ENCODE data around the gene MCRIP2. TPM values are rescaled to one million over a fixed set of nuclear protein-coding genes. Genes with fewer than 3 reads are reported as not detected.
A peak's percentile ranks its signal among the peaks of the same experiment; 100 is the strongest.

The MCRIP2 gene
- total RNA-seq, 1 donor from 2014 or later = 16.6 TPM

- H3K4me1 Mint-ChIP-seq (ENCODE audit: low read depth, unreplicated experiment) = peaks cover 32% of the 10 kb centered on the region
- no peaks in the 10 kb centered on the region for H3K36me3 Mint-ChIP-seq (ENCODE audit: unreplicated experiment)
- TF ChIP-seq CTCF (IDR thresholded peaks at IDR 0.05; ENCODE audit: partially characterized antibody, unreplicated experiment) = no peak
- no peak overlapping the region for H3K4me3 Mint-ChIP-seq (ENCODE audit: unreplicated experiment)
- H3K27ac Mint-ChIP-seq (ENCODE audit: unreplicated experiment) = peak overlapping the region; percentile 17
- H3K9me3 Mint-ChIP-seq (ENCODE audit: unreplicated experiment) = peaks cover 18% of the 10 kb centered on the region
- DNase-seq = no peak
- H3K27me3 Mint-ChIP-seq (ENCODE audit: unreplicated experiment) = peaks cover 21% of the 10 kb centered on the region
Observed at GRCh38 chr16:625977-626765, 15.5 kb upstream of the MCRIP2 start.

- DNase-seq = no peak
- H3K27ac Mint-ChIP-seq (ENCODE audit: unreplicated experiment) = peak overlapping the region; percentile 17
- peaks cover 20% of the 10 kb centered on the region for H3K27me3 Mint-ChIP-seq (ENCODE audit: unreplicated experiment)
- H3K4me1 Mint-ChIP-seq (ENCODE audit: low read depth, unreplicated experiment) = peaks cover 26% of the 10 kb centered on the region
- H3K9me3 Mint-ChIP-seq (ENCODE audit: unreplicated experiment) = peaks cover 16% of the 10 kb centered on the region
- TF ChIP-seq CTCF (IDR thresholded peaks at IDR 0.05; ENCODE audit: partially characterized antibody, unreplicated experiment) = no peak
- no peaks in the 10 kb centered on the region for H3K36me3 Mint-ChIP-seq (ENCODE audit: unreplicated experiment)
- H3K4me3 Mint-ChIP-seq (ENCODE audit: unreplicated experiment) = no peak overlapping the region
Observed at GRCh38 chr16:626787-627453, 14.7 kb upstream of the MCRIP2 start.

- Mint-ChIP-seq H3K4me1 (ENCODE audit: low read depth, unreplicated experiment) (peaks cover 24% of the 10 kb centered on the region), H3K36me3 (ENCODE audit: unreplicated experiment) (no peaks in the 10 kb centered on the region), H3K4me3 (ENCODE audit: unreplicated experiment) (peak overlapping the region; percentile 38), H3K27me3 (ENCODE audit: unreplicated experiment) (peaks cover 20% of the 10 kb centered on the region), H3K27ac (ENCODE audit: unreplicated experiment) (peak overlapping the region; percentile 29), H3K9me3 (ENCODE audit: unreplicated experiment) (peaks cover 14% of the 10 kb centered on the region)
- DNase-seq = peak; percentile 30
- no peak for TF ChIP-seq CTCF (IDR thresholded peaks at IDR 0.05; ENCODE audit: partially characterized antibody, unreplicated experiment)
Observed at GRCh38 chr16:627454-628239, 14.0 kb upstream of the MCRIP2 start.

GRCh38 chr16:628321-629061 is 13.1 kb upstream of the MCRIP2 start:
- no peaks in the 10 kb centered on the region for H3K36me3 Mint-ChIP-seq (ENCODE audit: unreplicated experiment)
- peaks cover 24% of the 10 kb centered on the region for H3K4me1 Mint-ChIP-seq (ENCODE audit: low read depth, unreplicated experiment)
- no peak for TF ChIP-seq CTCF (IDR thresholded peaks at IDR 0.05; ENCODE audit: partially characterized antibody, unreplicated experiment)
- DNase-seq = no peak
- peak overlapping the region; percentile 86 for H3K4me3 Mint-ChIP-seq (ENCODE audit: unreplicated experiment)
- H3K27me3 Mint-ChIP-seq (ENCODE audit: unreplicated experiment) = peaks cover 20% of the 10 kb centered on the region
- H3K9me3 Mint-ChIP-seq (ENCODE audit: unreplicated experiment) = peaks cover 14% of the 10 kb centered on the region
- peak overlapping the region; percentile 99 for H3K27ac Mint-ChIP-seq (ENCODE audit: unreplicated experiment)
